Cardiac septum (tissue), 1 donor: ENCODE results near the gene TMEM88. TPM values are rescaled to one million over a fixed set of nuclear protein-coding genes. Genes with fewer than 3 reads are reported as not detected.

Source experiments
- DNase-seq: peaks from one replicate; pipeline ENCODE4 v3.0.0-alpha.2; 2020; ENCODE audit warnings: low spot score
- intact Hi-C: fragments of 100-400 bp; cut with DNase I; formaldehyde crosslinking; loops from one replicate; pipeline ENCODE4 v1.14.0; 2022
- total RNA-seq: library from RNA; stranded (reverse); fragmentation: NEBNext Ultra II Directional; extraction: Animal tissue kit (Norgen Biotek cat#: 25700); gene quantifications from one replicate; pipeline ENCODE4 v1.2.1, GENCODE V29; 2021
- donor health status: DM: no; HTN: no; CAD: no.

The TMEM88 gene
- total RNA-seq, 1 donor from 2014 or later, result 14.7 TPM

DNA sequence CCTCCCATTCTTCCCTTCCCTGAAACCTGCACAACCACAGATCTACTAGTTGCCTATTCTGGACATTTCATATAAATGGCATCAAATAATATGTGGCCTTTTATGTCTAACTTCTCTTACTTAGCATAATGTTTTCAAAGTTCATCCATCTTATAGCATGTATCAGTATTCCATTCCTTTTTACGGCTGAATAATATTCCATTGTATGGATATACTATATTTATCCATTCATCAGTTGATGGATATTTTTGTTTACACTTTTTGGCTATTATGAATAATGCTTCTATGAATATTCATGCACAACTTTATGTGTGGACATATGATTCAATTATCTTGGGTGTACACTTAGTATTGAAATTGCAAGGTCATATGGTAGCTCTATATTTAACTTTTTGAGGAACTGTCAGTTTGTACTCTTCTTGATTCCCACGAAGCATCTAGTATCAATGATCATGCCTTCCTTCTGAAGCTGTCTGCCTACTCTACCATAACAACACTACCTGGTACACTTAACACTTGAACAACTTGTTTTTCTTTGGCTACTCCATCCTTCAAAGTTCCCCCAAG, 21.0 kb downstream of the TMEM88 start:
- no peak for DNase-seq
- intact Hi-C loops, result no loop called here

GRCh38 chr17:7878234-7878633, 23.4 kb downstream of the TMEM88 start:
- intact Hi-C loops, result no loop called here
- DNase-seq, result no peak

- no peak for DNase-seq
- intact Hi-C loops, result no loop called here
Observed at GRCh38 chr17:7880076-7880868, 25.4 kb downstream of the TMEM88 start.

- DNase-seq, result no peak
- intact Hi-C loops, result no loop called here
Observed at GRCh38 chr17:7881276-7882054, 26.6 kb downstream of the TMEM88 start.

- no peak for DNase-seq
- intact Hi-C loops, result no loop called here
Observed at GRCh38 chr17:7882068-7882467, 27.2 kb downstream of the TMEM88 start.

GRCh38 chr17:7882629-7883028, 27.8 kb downstream of the TMEM88 start:
- no peak for DNase-seq
- intact Hi-C loops, result no loop called here

- DNase-seq, result no peak
- intact Hi-C loops, result no loop called here
Observed at GRCh38 chr17:7883781-7884386, 29.0 kb downstream of the TMEM88 start.

- intact Hi-C loops, result loop anchor here (5.0 kb wide), 1 partner anchor 42 kb away; no protein-coding TSS in a partner anchor
- DNase-seq, result no peak
Observed at GRCh38 chr17:7884581-7885366, 29.9 kb downstream of the TMEM88 start.

- intact Hi-C loops, result loop anchor here (5.0 kb wide), 1 partner anchor 43 kb away; no protein-coding TSS in a partner anchor
- peak; percentile 80 for DNase-seq
Observed at GRCh38 chr17:7885367-7886226, 30.7 kb downstream of the TMEM88 start.

GRCh38 chr17:7886227-7887037, 31.6 kb downstream of the TMEM88 start:
- intact Hi-C loops, result loop anchor here (1.0 to 5.0 kb wide), 2 partner anchors 29 to 44 kb away; partner anchors contain the start of gene NAA38
- peak; percentile 76 for DNase-seq

DNA sequence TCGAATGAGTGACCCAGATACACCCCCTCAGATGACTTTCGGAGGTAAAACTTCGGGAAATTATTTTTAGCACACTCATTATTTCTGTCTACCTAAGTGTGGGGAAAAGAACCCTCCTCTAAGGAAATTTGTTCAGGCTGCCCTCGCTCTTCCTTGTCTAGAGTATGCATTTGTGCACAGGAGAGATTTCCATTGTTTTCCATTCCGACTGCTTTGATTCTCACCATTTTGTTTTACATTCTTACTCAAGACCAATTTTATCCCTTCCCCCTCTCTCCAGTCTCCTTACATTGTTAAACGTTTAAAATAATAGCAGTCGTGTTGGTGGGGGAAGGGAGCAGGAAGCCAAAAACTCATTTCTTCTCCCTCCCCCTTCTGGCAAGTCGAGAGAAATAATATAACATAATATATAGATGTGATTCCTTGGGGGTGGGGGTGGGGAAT, 32.2 kb downstream of the TMEM88 start:
- intact Hi-C loops, result loop anchor here (1.0 to 5.0 kb wide), 2 partner anchors 30 to 45 kb away; partner anchors contain the start of gene NAA38
- no peak for DNase-seq

DNA sequence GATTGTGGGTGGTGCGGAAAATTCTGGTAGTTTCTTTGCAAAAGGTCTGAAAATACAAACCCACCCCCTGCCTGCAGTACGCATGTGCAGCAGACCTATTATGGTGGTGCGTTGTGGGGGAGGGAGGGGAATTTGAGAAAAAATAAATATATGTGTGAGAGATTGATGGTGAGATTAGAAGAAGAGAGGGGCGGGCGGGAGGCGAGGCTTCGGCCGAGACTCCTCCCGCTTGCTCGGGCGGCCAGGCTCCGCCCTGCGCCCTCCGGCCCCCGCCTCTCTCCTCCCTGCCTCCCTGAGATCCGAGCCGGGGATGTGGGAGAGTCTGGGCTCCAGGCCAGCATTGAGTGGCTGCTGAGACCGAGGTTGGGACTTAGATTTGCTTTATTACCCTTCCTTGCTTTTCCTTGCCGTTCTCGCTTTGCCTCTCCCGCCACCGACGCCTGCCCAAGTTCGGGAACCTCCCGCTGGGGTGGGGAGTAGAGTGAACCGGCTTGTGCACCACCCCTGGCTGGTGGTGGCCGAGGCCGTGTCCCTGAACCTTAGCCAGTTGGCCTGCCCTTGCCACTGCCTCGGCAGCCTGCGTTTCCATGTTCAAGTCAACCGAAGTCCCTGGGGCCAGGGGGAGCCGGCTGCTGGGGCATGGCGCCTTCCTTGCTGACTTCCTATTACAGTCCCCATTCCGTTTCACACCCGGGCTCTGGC, 32.8 kb downstream of the TMEM88 start:
- peak; percentile 95 for DNase-seq
- intact Hi-C loops, result loop anchor here (1.0 to 5.0 kb wide), 3 partner anchors 29 to 45 kb away; partner anchors contain the start of genes NAA38 and RNF227

GRCh38 chr17:7888184-7888920, 33.5 kb downstream of the TMEM88 start, which contains the start of gene CHD3:
CHD3 (plus strand) TSS chr17:7888789; CDS start chr17:7889001, 212 bp downstream.
- peak; percentile 76 for DNase-seq
- intact Hi-C loops, result loop anchor here (1.0 to 5.0 kb wide), 2 partner anchors 28 to 46 kb away; partner anchors contain the start of gene RNF227

DNA sequence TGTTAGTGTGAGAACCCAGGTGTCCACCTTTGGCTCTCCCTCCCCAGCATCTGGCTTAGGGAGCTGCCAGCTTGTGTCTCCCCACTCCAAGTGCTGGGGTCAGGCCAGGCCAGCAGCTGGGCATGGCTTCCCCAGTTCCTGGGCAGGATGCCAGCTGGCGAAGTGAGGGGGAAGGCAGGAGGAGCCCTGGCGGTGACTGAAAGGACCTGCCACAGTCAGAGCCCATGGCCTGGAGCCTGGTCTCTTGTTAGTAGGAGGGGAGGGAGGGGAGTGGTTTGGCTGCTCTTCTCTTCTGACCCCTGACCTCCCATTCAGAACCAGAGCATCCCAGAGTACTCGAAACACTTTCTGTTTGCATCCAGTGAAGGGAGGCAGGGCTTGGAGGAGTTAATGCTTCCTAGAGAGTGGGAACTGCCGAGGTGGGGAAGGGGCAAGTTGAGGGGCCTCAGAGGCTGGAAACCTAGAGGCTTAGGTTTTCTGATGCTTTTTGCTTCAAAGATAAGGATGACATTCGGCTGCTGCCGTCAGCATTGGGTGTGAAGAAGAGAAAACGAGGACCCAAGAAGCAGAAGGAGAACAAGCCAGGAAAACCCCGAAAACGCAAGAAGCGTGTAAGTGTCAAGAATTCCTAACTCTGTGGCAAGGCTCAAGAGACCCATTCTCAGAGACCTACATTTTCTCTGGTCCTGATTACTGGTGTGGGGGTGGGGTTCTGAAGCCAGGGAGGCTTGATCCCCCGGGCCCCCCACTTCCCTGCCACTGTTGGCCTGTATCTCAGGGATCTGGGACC, 34.5 kb downstream of the TMEM88 start:
- intact Hi-C loops, result loop anchor here (5.0 kb wide), 1 partner anchor 47 kb away; no protein-coding TSS in a partner anchor
- DNase-seq, result peak; percentile 96
